Measurements from ENCODE around the gene PFKFB1. TPM values are rescaled to one million over a fixed set of nuclear protein-coding genes. Genes with fewer than 3 reads are reported as not detected.

The PFKFB1 gene
- total RNA-seq, 1 experiment from 2014 or later = 0.36 TPM

DNA sequence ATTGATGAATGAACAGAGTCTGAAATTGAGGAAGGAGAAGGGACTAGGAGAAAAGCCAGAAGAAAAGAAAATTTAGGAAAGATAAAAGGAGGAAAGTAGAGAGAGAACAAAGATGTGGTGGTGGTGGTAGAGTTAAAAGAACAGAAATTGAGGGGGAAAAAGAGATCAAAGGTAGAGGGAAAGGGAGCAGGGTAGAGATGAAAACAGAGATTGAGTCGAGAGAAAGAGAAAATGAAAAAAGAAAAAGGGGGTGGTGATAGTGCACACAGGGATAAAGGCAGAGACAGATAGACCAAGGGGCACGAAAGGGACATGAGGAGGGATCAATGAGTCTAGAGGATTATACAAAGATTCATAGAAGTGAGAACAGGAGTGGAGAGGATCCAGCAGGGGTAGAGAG lies 32.9 kb upstream of the PFKFB1 start:
- no peak for ATAC-seq
- BruUV-seq (replicated peaks) = no TSS peak
- Histone ChIP-seq H3K4me1 (ENCODE audit: control insufficient read depth, insufficient read depth, low read length) (no peaks in the 10 kb centered on the region), H3K27me3 (ENCODE audit: control insufficient read depth, insufficient read depth, low read length) (no peaks in the 10 kb centered on the region), H3K4me3 (ENCODE audit: low read depth in 2 of 2, low read length in 2 of 2) (no peak overlapping the region), H3K9me3 (ENCODE audit: control insufficient read depth, insufficient read depth, low read depth, low read length) (no peaks in the 10 kb centered on the region), H3K27ac (ENCODE audit: low read length) (no peak overlapping the region), H3K36me3 (ENCODE audit: control insufficient read depth, insufficient read depth, low read length) (no peaks in the 10 kb centered on the region)
- intact Hi-C loops (cut with micrococcal nuclease; ENCODE audit: unreplicated experiment) = no loop called here
- POLR2A ChIA-PET = no interaction called here
- no peak for DNase-seq (ENCODE audit: low read depth, low spot score)
- TF ChIP-seq, protein P1, sequence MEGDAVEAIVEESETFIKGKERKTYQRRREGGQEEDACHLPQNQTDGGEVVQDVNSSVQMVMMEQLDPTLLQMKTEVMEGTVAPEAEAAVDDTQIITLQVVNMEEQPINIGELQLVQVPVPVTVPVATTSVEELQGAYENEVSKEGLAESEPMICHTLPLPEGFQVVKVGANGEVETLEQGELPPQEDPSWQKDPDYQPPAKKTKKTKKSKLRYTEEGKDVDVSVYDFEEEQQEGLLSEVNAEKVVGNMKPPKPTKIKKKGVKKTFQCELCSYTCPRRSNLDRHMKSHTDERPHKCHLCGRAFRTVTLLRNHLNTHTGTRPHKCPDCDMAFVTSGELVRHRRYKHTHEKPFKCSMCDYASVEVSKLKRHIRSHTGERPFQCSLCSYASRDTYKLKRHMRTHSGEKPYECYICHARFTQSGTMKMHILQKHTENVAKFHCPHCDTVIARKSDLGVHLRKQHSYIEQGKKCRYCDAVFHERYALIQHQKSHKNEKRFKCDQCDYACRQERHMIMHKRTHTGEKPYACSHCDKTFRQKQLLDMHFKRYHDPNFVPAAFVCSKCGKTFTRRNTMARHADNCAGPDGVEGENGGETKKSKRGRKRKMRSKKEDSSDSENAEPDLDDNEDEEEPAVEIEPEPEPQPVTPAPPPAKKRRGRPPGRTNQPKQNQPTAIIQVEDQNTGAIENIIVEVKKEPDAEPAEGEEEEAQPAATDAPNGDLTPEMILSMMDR (IDR thresholded peaks at IDR 0.05) = no peak
- TF ChIP-seq, protein P2, sequence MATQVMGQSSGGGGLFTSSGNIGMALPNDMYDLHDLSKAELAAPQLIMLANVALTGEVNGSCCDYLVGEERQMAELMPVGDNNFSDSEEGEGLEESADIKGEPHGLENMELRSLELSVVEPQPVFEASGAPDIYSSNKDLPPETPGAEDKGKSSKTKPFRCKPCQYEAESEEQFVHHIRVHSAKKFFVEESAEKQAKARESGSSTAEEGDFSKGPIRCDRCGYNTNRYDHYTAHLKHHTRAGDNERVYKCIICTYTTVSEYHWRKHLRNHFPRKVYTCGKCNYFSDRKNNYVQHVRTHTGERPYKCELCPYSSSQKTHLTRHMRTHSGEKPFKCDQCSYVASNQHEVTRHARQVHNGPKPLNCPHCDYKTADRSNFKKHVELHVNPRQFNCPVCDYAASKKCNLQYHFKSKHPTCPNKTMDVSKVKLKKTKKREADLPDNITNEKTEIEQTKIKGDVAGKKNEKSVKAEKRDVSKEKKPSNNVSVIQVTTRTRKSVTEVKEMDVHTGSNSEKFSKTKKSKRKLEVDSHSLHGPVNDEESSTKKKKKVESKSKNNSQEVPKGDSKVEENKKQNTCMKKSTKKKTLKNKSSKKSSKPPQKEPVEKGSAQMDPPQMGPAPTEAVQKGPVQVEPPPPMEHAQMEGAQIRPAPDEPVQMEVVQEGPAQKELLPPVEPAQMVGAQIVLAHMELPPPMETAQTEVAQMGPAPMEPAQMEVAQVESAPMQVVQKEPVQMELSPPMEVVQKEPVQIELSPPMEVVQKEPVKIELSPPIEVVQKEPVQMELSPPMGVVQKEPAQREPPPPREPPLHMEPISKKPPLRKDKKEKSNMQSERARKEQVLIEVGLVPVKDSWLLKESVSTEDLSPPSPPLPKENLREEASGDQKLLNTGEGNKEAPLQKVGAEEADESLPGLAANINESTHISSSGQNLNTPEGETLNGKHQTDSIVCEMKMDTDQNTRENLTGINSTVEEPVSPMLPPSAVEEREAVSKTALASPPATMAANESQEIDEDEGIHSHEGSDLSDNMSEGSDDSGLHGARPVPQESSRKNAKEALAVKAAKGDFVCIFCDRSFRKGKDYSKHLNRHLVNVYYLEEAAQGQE (IDR thresholded peaks at IDR 0.05; ENCODE audit: insufficient read depth in 1 of 2, low read depth in 2 of 2, low read length in 1 of 2) = no peak
- no peak for TF ChIP-seq SIN3A (IDR thresholded peaks at IDR 0.05; ENCODE audit: borderline replicate concordance, insufficient read depth, low read depth, low read length)
- in situ Hi-C loops (cut with HindIII; ENCODE audit: low pct_unique_long_range_greater_than_20kb, low sequenced_read_pairs) = no loop called here
- CTCF ChIA-PET = no interaction called here

GRCh38 chrX:55026143-55026542 lies 32.2 kb upstream of the PFKFB1 start:
- Histone ChIP-seq H3K36me3 (ENCODE audit: control insufficient read depth, insufficient read depth, low read length) (no peaks in the 10 kb centered on the region), H3K27ac (ENCODE audit: low read length) (no peak overlapping the region), H3K4me1 (ENCODE audit: control insufficient read depth, insufficient read depth, low read length) (no peaks in the 10 kb centered on the region), H3K9me3 (ENCODE audit: control insufficient read depth, insufficient read depth, low read depth, low read length) (no peaks in the 10 kb centered on the region), H3K27me3 (ENCODE audit: control insufficient read depth, insufficient read depth, low read length) (no peaks in the 10 kb centered on the region), H3K4me3 (ENCODE audit: low read depth in 2 of 2, low read length in 2 of 2) (no peak overlapping the region)
- BruUV-seq (replicated peaks) = no TSS peak
- ChIA-PET CTCF (no interaction called here), POLR2A (no interaction called here)
- in situ Hi-C loops (cut with HindIII; ENCODE audit: low pct_unique_long_range_greater_than_20kb, low sequenced_read_pairs) = no loop called here
- ATAC-seq (no peak), DNase-seq (ENCODE audit: low read depth, low spot score) (no peak)
- no peak for TF ChIP-seq POLR2AphosphoS5 (IDR thresholded peaks at IDR 0.05; ENCODE audit: low read depth, low read length)
- TF ChIP-seq TCF7L2 (IDR thresholded peaks at IDR 0.05; ENCODE audit: low read depth, low read length) = no peak
- TF ChIP-seq, protein P1 (IDR thresholded peaks at IDR 0.05) = no peak
- TF ChIP-seq, protein P2 (IDR thresholded peaks at IDR 0.05; ENCODE audit: insufficient read depth in 1 of 2, low read depth in 2 of 2, low read length in 1 of 2) = no peak
- TF ChIP-seq SIN3A (IDR thresholded peaks at IDR 0.05; ENCODE audit: borderline replicate concordance, insufficient read depth, low read depth, low read length) = no peak
- intact Hi-C loops (cut with micrococcal nuclease; ENCODE audit: unreplicated experiment) = no loop called here

All from Panc1 (cell line).